Activated T-helper 2 cell treated with anti-CD3 and anti-CD28 coated beads, Interferon-gamma antibody, Interleukin-2, Interleukin-4, amounts not matched to agents 10 μg/mL and 5 μg/mL and 100 μg/mL, durations not matched to agents 14 hours and 24 hours and 36 hours (primary cell): ENCODE data around the gene PLEKHG5. TPM values are rescaled to one million over a fixed set of nuclear protein-coding genes. Genes with fewer than 3 reads are reported as not detected.
"Not testable (repeated sequence)": the region's sequence is repeated elsewhere in the genome, so short reads cannot be mapped to it uniquely, and the experiment has no call there.

Experiments used
- DNase-seq: peaks from one replicate; pipeline ENCODE4 v3.0.0; 2021; ENCODE audit warnings: low spot score
- H3K27ac Mint-ChIP-seq: one replicate; pipeline ENCODE4 v1.8.0; 2021; ENCODE audit warnings: mixed read lengths
- H3K27me3 Mint-ChIP-seq: one replicate; pipeline ENCODE4 v1.8.0; 2021; ENCODE audit warnings: low read depth, mixed read lengths
- H3K36me3 Mint-ChIP-seq: one replicate; pipeline ENCODE4 v1.8.0; 2021; ENCODE audit warnings: low read depth, mixed read lengths
- H3K4me1 Mint-ChIP-seq: one replicate; pipeline ENCODE4 v1.8.0; 2021; ENCODE audit warnings: low read depth, mixed read lengths
- H3K4me3 Mint-ChIP-seq: one replicate; pipeline ENCODE4 v1.8.0; 2021; ENCODE audit warnings: low read depth, mild to moderate bottlenecking, moderate library complexity, mixed read lengths
- H3K9me3 Mint-ChIP-seq: one replicate; pipeline ENCODE4 v1.8.0; 2021; ENCODE audit warnings: mixed read lengths
- intact Hi-C: fragments of 100-400 bp; cut with micrococcal nuclease; formaldehyde crosslinking; loops from one replicate; pipeline ENCODE4 v1.15.1; 2023
- total RNA-seq: library from RNA; stranded (reverse); gene quantifications from 2 replicates; pipeline ENCODE4 v1.2.3, GENCODE V29; 2022

The PLEKHG5 gene
- total RNA-seq, 1 donor from 2014 or later, result 1.6 TPM

- no peaks in the 10 kb centered on the region for H3K36me3 Mint-ChIP-seq
- H3K27ac Mint-ChIP-seq, result no peak overlapping the region
- intact Hi-C loops, result no loop called here
- peak; percentile 36 for DNase-seq
- H3K9me3 Mint-ChIP-seq, result no peaks in the 10 kb centered on the region
- H3K4me3 Mint-ChIP-seq, result peak overlapping the region; percentile 65
- H3K27me3 Mint-ChIP-seq, result peaks cover 26% of the 10 kb centered on the region
- H3K4me1 Mint-ChIP-seq, result peaks cover 3% of the 10 kb centered on the region
These were observed 5.9 kb upstream of the PLEKHG5 start for GRCh38 chr1:6497215-6497866.

GRCh38 chr1:6496890-6497214, 5.4 kb upstream of the PLEKHG5 start:
- no peaks in the 10 kb centered on the region for H3K9me3 Mint-ChIP-seq
- no peaks in the 10 kb centered on the region for H3K36me3 Mint-ChIP-seq
- H3K27ac Mint-ChIP-seq, result no peak overlapping the region
- intact Hi-C loops, result no loop called here
- peak overlapping the region; percentile 17 for H3K4me3 Mint-ChIP-seq
- H3K4me1 Mint-ChIP-seq, result peaks cover 4% of the 10 kb centered on the region
- H3K27me3 Mint-ChIP-seq, result peaks cover 26% of the 10 kb centered on the region
- no peak for DNase-seq

- Mint-ChIP-seq H3K9me3 (no peaks in the 10 kb centered on the region), H3K27ac (no peak overlapping the region), H3K4me1 (peaks cover 9% of the 10 kb centered on the region), H3K36me3 (no peaks in the 10 kb centered on the region), H3K4me3 (peak overlapping the region; percentile 17), H3K27me3 (peaks cover 26% of the 10 kb centered on the region)
- no peak for DNase-seq
- intact Hi-C loops, result no loop called here
These were observed 4.9 kb upstream of the PLEKHG5 start for GRCh38 chr1:6496365-6496721.

- intact Hi-C loops, result no loop called here
These were observed 4.3 kb upstream of the PLEKHG5 start for GRCh38 chr1:6495540-6496364.

GRCh38 chr1:6495041-6495441, 3.6 kb upstream of the PLEKHG5 start:
- Mint-ChIP-seq H3K4me1 (peaks cover 10% of the 10 kb centered on the region), H3K27ac (no peak overlapping the region)
- no peak for DNase-seq

More at GRCh38 chr1:6495540-6496364, 4.3 kb upstream of the PLEKHG5 start:
- Mint-ChIP-seq H3K4me3 (no peak overlapping the region), H3K36me3 (no peaks in the 10 kb centered on the region), H3K27ac (no peak overlapping the region), H3K27me3 (peaks cover 23% of the 10 kb centered on the region), H3K9me3 (no peaks in the 10 kb centered on the region), H3K4me1 (peaks cover 10% of the 10 kb centered on the region)
- no peak for DNase-seq

GRCh38 chr1:6494627-6495026, 3.2 kb upstream of the PLEKHG5 start:
- H3K27me3 Mint-ChIP-seq, result peaks cover 23% of the 10 kb centered on the region
- H3K9me3 Mint-ChIP-seq, result no peaks in the 10 kb centered on the region
- no peak overlapping the region for H3K4me3 Mint-ChIP-seq
- DNase-seq, result no peak
- intact Hi-C loops, result no loop called here
- H3K4me1 Mint-ChIP-seq, result peaks cover 10% of the 10 kb centered on the region
- H3K27ac Mint-ChIP-seq, result no peak overlapping the region
- H3K36me3 Mint-ChIP-seq, result no peaks in the 10 kb centered on the region

More at GRCh38 chr1:6495041-6495441, 3.6 kb upstream of the PLEKHG5 start:
- intact Hi-C loops, result no loop called here
- Mint-ChIP-seq H3K36me3 (no peaks in the 10 kb centered on the region), H3K4me3 (no peak overlapping the region), H3K9me3 (no peaks in the 10 kb centered on the region), H3K27me3 (peaks cover 23% of the 10 kb centered on the region)

- intact Hi-C loops, H3K9me3 Mint-ChIP-seq, H3K4me3 Mint-ChIP-seq, H3K36me3 Mint-ChIP-seq, H3K27ac Mint-ChIP-seq, DNase-seq: not testable (repeated sequence)
- H3K27me3 Mint-ChIP-seq, result peaks cover 17% of the 10 kb centered on the region
- peaks cover 10% of the 10 kb centered on the region for H3K4me1 Mint-ChIP-seq
These were observed 2.4 kb upstream of the PLEKHG5 start for GRCh38 chr1:6493834-6494223.

GRCh38 chr1:6491966-6492365, 499 bp upstream of the PLEKHG5 start:
- Mint-ChIP-seq H3K36me3 (no peaks in the 10 kb centered on the region), H3K27ac (peak overlapping the region; percentile 19), H3K27me3 (peaks cover 11% of the 10 kb centered on the region), H3K9me3 (no peaks in the 10 kb centered on the region), H3K4me3 (peak overlapping the region; percentile 67), H3K4me1 (peaks cover 7% of the 10 kb centered on the region)
- intact Hi-C loops, result no loop called here
- DNase-seq, result no peak

- peaks cover 10% of the 10 kb centered on the region for H3K4me1 Mint-ChIP-seq
- no peaks in the 10 kb centered on the region for H3K36me3 Mint-ChIP-seq
- no peaks in the 10 kb centered on the region for H3K9me3 Mint-ChIP-seq
- H3K4me3 Mint-ChIP-seq, result peak overlapping the region; percentile 67
- H3K27me3 Mint-ChIP-seq, result peaks cover 10% of the 10 kb centered on the region
- no peak for DNase-seq
- intact Hi-C loops, result no loop called here
- peak overlapping the region; percentile 54 for H3K27ac Mint-ChIP-seq
These were observed 402 bp downstream of the PLEKHG5 start for GRCh38 chr1:6491081-6491449.

GRCh38 chr1:6490181-6491080, 1.0 kb downstream of the PLEKHG5 start:
- H3K4me3 Mint-ChIP-seq, result peak overlapping the region; percentile 79
- H3K27me3 Mint-ChIP-seq, result peaks cover 11% of the 10 kb centered on the region
- H3K4me1 Mint-ChIP-seq, result peaks cover 10% of the 10 kb centered on the region
- H3K36me3 Mint-ChIP-seq, result no peaks in the 10 kb centered on the region
- peak overlapping the region; percentile 61 for H3K27ac Mint-ChIP-seq
- DNase-seq, result peak; percentile 53
- H3K9me3 Mint-ChIP-seq, result no peaks in the 10 kb centered on the region
- intact Hi-C loops, result no loop called here

GRCh38 chr1:6489799-6490180, 1.7 kb downstream of the PLEKHG5 start:
- Mint-ChIP-seq H3K4me3 (peak overlapping the region; percentile 79), H3K9me3 (no peaks in the 10 kb centered on the region), H3K4me1 (peaks cover 10% of the 10 kb centered on the region), H3K36me3 (no peaks in the 10 kb centered on the region), H3K27ac (peak overlapping the region; percentile 61), H3K27me3 (peaks cover 12% of the 10 kb centered on the region)
- DNase-seq, result peak; percentile 71
- intact Hi-C loops, result loop anchor here (5.0 kb wide), 1 partner anchor 63 kb away; the partner anchor contains the start of gene NOL9

- H3K27ac Mint-ChIP-seq, result no peak overlapping the region
- H3K4me1 Mint-ChIP-seq, result peaks cover 10% of the 10 kb centered on the region
- no peaks in the 10 kb centered on the region for H3K36me3 Mint-ChIP-seq
- no peak for DNase-seq
- H3K4me3 Mint-ChIP-seq, result no peak overlapping the region
- no peaks in the 10 kb centered on the region for H3K9me3 Mint-ChIP-seq
- intact Hi-C loops, result loop anchor here (5.0 kb wide), 1 partner anchor 63 kb away; the partner anchor contains the start of gene NOL9
- H3K27me3 Mint-ChIP-seq, result peaks cover 16% of the 10 kb centered on the region
These were observed 2.1 kb downstream of the PLEKHG5 start for GRCh38 chr1:6489383-6489765.
